Calu3 (cell line): ENCODE measurements around the gene TTC28. TPM values are rescaled to one million over a fixed set of nuclear protein-coding genes. Genes with fewer than 3 reads are reported as not detected.

Experiments used
- BruUV-seq: library from RNA; stranded (reverse); fragments of 400-500 nt; replicated peaks from 2 replicates; lab custom pipeline; 2021; lab: Mats Ljungman, UMichigan
- CTCF ChIA-PET: fragments of 300-600 bp; sonication (Branson Sonifier 250); formaldehyde crosslinking; loops from one replicate; lab custom pipeline; 2022; ENCODE audit warnings: antibody characterized with exemption; lab: Charles Lee
- DNase-seq: peaks from one replicate; pipeline ENCODE4 v3.0.0; 2022
- H3K27ac Mint-ChIP-seq: one replicate; pipeline ENCODE4 v1.8.0; 2022; ENCODE audit warnings: mixed read lengths; ENCODE audit not compliant: unreplicated experiment
- H3K27me3 Mint-ChIP-seq: one replicate; pipeline ENCODE4 v1.8.0; 2022; ENCODE audit warnings: mixed read lengths; ENCODE audit not compliant: unreplicated experiment
- H3K36me3 Mint-ChIP-seq: one replicate; pipeline ENCODE4 v1.8.0; 2022; ENCODE audit warnings: mild to moderate bottlenecking, moderate library complexity, mixed read lengths; ENCODE audit not compliant: insufficient read depth, unreplicated experiment
- H3K4me1 Mint-ChIP-seq: one replicate; pipeline ENCODE4 v1.8.0; 2022; ENCODE audit warnings: mild to moderate bottlenecking, low read depth, mixed read lengths; ENCODE audit not compliant: unreplicated experiment
- H3K4me3 Mint-ChIP-seq: one replicate; pipeline ENCODE4 v1.8.0; 2022; ENCODE audit warnings: mild to moderate bottlenecking, low read depth, moderate library complexity, mixed read lengths; ENCODE audit not compliant: unreplicated experiment
- H3K9me3 Mint-ChIP-seq: one replicate; pipeline ENCODE4 v1.8.0; 2022; ENCODE audit warnings: low read depth, mixed read lengths; ENCODE audit not compliant: unreplicated experiment
- intact Hi-C: fragments of 100-400 bp; cut with micrococcal nuclease; formaldehyde crosslinking; loops from one replicate; pipeline ENCODE4 v1.10.0; 2022; ENCODE audit not compliant: unreplicated experiment
- total RNA-seq: library from RNA; stranded (reverse); gene quantifications from 2 replicates; pipeline ENCODE4 v1.2.3, GENCODE V29; 2022
- TF ChIP-seq, protein P1 (sequence below): fragments of 200-600 bp; IDR thresholded peaks from one replicate; pipeline ENCODE4 v1.8.0; 2022; ENCODE audit warnings: antibody characterized with exemption; ENCODE audit not compliant: unreplicated experiment

Gene TTC28
- total RNA-seq, 1 experiment from 2014 or later, result 5.2 TPM

DNA sequence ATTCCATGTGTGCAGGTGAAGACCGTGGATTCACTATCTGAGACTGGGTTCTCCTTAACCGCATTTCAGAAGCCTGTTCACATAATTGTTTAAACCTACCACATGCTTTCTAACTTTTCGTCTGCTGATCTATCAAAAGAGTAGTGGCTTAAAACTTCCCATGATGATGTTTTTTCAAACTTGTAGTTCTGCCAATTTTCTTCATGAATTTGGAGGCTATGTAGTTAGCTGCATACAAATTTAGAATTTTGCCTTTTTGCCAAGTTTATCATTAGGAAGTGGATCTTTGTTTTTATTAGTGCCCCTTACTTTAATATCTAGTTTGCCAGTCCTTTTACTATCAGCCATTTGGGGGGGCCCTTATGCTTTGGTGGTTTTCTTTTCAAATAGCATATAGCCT is 703.1 kb downstream of the TTC28 start:
- TF ChIP-seq, protein P1, sequence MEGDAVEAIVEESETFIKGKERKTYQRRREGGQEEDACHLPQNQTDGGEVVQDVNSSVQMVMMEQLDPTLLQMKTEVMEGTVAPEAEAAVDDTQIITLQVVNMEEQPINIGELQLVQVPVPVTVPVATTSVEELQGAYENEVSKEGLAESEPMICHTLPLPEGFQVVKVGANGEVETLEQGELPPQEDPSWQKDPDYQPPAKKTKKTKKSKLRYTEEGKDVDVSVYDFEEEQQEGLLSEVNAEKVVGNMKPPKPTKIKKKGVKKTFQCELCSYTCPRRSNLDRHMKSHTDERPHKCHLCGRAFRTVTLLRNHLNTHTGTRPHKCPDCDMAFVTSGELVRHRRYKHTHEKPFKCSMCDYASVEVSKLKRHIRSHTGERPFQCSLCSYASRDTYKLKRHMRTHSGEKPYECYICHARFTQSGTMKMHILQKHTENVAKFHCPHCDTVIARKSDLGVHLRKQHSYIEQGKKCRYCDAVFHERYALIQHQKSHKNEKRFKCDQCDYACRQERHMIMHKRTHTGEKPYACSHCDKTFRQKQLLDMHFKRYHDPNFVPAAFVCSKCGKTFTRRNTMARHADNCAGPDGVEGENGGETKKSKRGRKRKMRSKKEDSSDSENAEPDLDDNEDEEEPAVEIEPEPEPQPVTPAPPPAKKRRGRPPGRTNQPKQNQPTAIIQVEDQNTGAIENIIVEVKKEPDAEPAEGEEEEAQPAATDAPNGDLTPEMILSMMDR, result no peak
- Mint-ChIP-seq H3K27ac (no peak overlapping the region), H3K4me3 (no peak overlapping the region), H3K36me3 (no peaks in the 10 kb centered on the region), H3K4me1 (peaks cover 24% of the 10 kb centered on the region), H3K9me3 (peaks cover 3% of the 10 kb centered on the region), H3K27me3 (no peaks in the 10 kb centered on the region)
- BruUV-seq, result no TSS peak
- DNase-seq, result no peak
- CTCF ChIA-PET, result no interaction called here
- intact Hi-C loops, result no loop called here

DNA sequence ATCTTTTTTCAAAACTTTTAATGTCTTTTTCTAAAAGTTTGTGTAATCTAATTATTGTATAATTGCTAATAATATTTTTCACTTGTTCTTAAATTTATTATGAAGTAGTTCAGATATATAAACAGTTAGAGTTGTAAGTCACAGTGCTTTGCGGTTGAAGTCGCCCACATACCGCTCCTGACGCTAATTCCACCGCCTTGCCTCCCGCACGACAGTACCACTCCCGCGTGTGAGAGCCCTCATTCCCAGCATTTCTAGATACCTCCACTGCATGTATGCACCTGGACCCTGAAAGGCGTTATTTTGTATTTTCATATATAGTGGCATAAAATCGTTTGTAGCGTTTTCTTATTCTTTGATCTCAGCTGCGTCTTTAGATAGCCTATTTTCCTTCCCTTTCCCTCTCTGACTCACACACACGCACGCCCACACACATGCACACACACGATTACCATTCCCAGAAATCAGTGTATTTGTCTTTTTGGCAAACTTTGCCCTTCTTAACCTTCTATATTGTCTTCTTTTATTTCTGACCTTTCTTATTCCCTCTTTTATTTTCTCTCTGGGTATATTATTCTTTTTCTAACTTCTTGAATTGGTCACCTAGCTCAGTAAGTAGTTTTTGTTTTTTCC is 704.1 kb downstream of the TTC28 start:
- DNase-seq, result no peak
- Mint-ChIP-seq H3K36me3 (no peaks in the 10 kb centered on the region), H3K4me3 (peak overlapping the region; percentile 13), H3K27me3 (no peaks in the 10 kb centered on the region), H3K27ac (no peak overlapping the region), H3K9me3 (peaks cover 3% of the 10 kb centered on the region), H3K4me1 (peaks cover 25% of the 10 kb centered on the region)
- BruUV-seq, result no TSS peak
- TF ChIP-seq, protein P1, result no peak
- CTCF ChIA-PET, result interaction anchor here (0.6 kb wide), 1 partner anchor 886 kb away, joined by 6 read pairs; no protein-coding TSS in a partner anchor
- intact Hi-C loops, result no loop called here

DNA sequence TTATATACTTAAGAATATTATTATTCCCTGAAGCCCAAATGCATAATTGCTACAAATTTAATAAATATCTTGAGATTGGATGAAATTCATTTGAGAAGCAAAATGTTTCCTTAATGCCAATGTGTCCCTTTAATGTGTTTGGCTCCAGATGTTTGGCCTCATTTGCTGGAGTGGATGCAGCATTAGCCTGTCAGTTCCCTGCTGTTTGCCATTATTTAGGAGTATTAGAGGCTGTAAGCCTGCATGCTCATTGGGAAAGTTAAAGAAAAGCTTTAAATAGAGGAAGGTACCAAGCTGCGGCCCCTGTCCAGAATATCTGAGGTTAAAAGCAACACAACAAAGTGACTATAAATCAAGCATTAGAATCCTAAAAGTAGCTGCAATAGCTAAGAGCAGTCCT is 705.8 kb downstream of the TTC28 start:
- no peak overlapping the region for H3K4me3 Mint-ChIP-seq
- H3K36me3 Mint-ChIP-seq, result no peaks in the 10 kb centered on the region
- H3K27ac Mint-ChIP-seq, result no peak overlapping the region
- no peak for DNase-seq
- CTCF ChIA-PET, result no interaction called here
- intact Hi-C loops, result no loop called here
- BruUV-seq, result no TSS peak
- H3K4me1 Mint-ChIP-seq, result peaks cover 25% of the 10 kb centered on the region
- TF ChIP-seq, protein P1, result no peak
- no peaks in the 10 kb centered on the region for H3K27me3 Mint-ChIP-seq
- peaks cover 3% of the 10 kb centered on the region for H3K9me3 Mint-ChIP-seq

DNA sequence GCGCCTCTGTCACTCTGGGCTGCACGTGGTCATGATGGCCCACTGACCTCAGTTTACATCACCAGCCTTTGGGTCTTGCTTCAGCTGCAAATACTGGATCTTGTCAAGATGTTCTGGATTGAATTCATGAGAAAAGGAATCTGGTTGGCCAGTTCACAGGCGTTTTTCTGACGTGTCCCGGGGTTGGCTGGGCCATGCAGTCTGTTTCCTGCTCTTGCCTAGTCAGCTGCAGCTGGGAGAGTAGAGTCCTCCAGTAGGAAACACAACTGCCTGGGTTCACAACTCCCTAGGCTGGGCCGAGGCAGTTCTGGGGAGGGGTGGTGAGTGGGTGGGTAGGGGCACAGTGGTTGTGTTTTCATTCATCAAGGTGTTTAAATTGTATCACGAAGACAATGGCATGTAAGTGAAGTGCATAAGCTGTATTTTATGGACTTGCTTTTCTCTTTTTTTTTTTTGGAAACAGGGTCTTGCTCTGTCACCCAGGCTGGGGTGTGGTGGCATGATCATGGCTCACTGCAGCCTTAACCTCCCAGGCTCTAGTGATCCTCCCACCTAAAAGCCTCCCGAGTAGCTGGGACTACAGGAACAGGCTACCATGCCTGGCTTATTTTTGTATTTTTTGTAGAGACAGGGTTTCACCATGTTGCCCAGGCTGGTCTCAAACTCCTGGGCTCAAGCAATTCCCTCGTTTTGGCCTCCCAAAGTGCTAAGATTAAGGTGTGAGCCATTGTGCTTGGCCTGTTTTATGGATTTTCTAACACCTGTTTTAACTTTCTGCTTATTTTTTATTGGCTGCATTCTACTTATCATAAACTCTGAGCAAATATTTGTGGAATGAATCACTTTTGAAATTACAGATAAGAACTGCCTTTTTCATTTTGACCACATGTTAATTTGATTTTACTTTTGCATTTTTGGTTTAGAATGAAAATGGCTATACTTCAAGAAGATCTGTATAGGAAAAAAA is 706.6 kb downstream of the TTC28 start:
- Mint-ChIP-seq H3K9me3 (peaks cover 3% of the 10 kb centered on the region), H3K36me3 (no peaks in the 10 kb centered on the region), H3K4me3 (no peak overlapping the region), H3K4me1 (peaks cover 25% of the 10 kb centered on the region), H3K27ac (no peak overlapping the region), H3K27me3 (no peaks in the 10 kb centered on the region)
- DNase-seq, result no peak
- intact Hi-C loops, result no loop called here
- no TSS peak for BruUV-seq
- CTCF ChIA-PET, result no interaction called here
- TF ChIP-seq, protein P1, result no peak
